GM18499 (cell line): ENCODE measurements around the gene MBD2.
"Not testable (repeated sequence)": the region's sequence is repeated elsewhere in the genome, so short reads cannot be mapped to it uniquely, and the experiment has no call there.

ENCODE experiments used
- ATAC-seq: cut with Tn5 transposase; IDR thresholded peaks from one replicate; pipeline ENCODE4 v1.9.1; 2021; ENCODE audit warnings: moderate number of reproducible peaks; ENCODE audit not compliant: insufficient read depth, unreplicated experiment

The MBD2 gene

GRCh38 chr18:54238173-54238936 is 13.9 kb upstream of the MBD2 start:
- no peak for ATAC-seq

- no peak for ATAC-seq
These were observed 11.4 kb upstream of the MBD2 start for GRCh38 chr18:54235871-54236270.

- ATAC-seq: no peak
These were observed 9.3 kb upstream of the MBD2 start for GRCh38 chr18:54233747-54234146.

GRCh38 chr18:54233228-54233625 is 8.8 kb upstream of the MBD2 start:
- no peak for ATAC-seq

- ATAC-seq: no peak
These were observed 8.2 kb upstream of the MBD2 start for GRCh38 chr18:54232485-54233227.

- ATAC-seq: no peak
These were observed 5.1 kb upstream of the MBD2 start for GRCh38 chr18:54229421-54230059.

- no peak for ATAC-seq
These were observed 3.9 kb upstream of the MBD2 start for GRCh38 chr18:54228364-54228763.

GRCh38 chr18:54223568-54224241 is 764 bp downstream of the MBD2 start:
- ATAC-seq: peak; percentile 8

- ATAC-seq: peak; percentile 33
These were observed 1.4 kb downstream of the MBD2 start for GRCh38 chr18:54222922-54223567.

DNA sequence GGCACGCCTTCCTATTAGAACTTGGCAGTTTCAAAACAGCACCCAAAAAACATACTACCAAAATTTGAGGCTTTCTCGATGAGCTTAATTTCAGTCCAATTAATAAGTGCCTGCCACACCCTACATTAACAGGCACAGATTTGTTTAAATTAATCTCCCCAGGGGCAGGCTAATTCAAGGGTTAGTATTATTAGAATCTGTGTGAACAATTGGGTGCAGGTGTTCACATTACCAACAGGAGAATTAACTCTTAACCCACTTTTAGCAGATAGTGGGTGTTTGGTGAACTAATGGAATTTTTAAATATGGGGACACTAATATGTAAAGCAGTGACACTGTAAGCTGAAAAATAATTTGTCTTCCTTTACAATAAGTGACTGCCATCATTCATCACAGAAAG is 4.1 kb downstream of the MBD2 start:
- no peak for ATAC-seq

GRCh38 chr18:54218803-54219202 is 5.7 kb downstream of the MBD2 start:
- not testable (repeated sequence) for ATAC-seq

GRCh38 chr18:54218299-54218698 is 6.2 kb downstream of the MBD2 start:
- ATAC-seq: no peak

DNA sequence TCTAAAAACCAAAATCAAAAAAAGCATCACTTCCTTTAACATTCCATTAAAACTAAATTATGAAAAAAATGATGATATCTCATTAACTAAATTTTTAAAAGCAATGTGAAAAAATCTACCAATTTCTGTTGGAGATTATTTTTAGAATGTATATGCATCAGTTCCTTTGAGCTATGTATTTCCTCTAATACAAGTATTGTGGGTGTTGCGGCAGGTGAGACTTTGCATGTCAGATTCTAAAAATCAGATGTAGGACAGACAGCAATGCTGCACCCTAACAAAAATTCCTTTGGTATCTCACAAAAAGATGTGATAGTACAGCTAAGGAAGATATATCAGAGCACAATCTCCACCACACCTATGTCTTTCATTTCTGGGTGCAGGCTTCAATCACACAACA is 6.8 kb downstream of the MBD2 start:
- no peak for ATAC-seq

DNA sequence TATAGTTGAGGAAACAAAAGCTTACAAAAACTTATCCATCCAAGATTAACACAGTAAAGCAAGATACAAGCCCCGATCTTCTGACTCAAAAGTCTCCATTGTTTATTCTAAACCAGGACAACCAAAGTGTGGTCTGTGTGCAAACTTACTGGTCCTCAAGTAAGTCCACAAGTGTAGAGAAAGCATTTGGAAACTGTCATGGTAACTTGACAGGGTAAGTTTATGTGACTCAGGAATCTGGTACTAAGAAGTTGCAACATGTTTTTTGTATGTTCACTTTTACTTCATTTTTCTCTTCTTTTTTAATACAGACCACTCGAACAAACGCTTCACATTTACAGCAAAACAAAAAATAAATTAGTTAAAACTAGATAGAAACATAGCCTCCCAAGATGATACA is 9.4 kb downstream of the MBD2 start:
- ATAC-seq: no peak

DNA sequence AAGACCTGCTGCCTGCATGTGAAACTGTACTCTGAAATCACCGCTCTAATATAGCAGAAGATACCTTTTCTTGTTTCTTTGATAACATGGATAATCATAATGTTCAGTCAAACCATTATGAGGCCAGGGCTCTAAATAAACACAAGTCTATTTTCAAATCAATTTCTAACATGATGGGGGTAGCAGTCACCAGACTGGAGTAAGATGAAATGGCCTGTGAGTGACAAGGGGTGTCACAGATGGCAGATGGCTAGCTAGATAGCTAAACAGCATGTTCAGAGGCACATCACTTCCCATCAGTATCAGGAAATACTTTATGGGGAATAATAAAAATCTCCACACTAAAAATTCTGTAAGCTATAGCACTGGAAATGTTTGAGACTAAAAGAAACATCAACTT is 14.0 kb downstream of the MBD2 start:
- peak; percentile 22 for ATAC-seq

GRCh38 chr18:54209471-54210180 is 14.8 kb downstream of the MBD2 start:
- ATAC-seq: peak; percentile 83

DNA sequence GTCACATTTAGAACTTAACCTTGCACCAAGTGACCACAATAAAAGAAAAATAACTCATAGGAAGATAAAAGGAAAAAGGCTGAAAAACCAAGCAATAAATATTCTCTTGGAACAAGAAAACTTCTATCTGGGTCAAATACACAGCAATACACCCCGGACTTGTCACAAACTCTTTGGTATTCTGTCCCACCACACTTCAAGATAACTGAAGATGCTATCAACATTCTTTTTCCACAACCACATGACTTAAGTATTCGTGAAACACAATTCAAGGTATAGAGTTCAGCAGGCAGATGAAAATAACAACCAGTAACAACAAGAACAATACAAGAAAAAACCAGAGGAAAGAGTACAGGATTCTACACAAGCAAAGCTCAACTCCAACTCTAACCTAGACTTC is 18.0 kb downstream of the MBD2 start:
- no peak for ATAC-seq

GRCh38 chr18:54205959-54206358 is 18.5 kb downstream of the MBD2 start:
- ATAC-seq: no peak

- not testable (repeated sequence) for ATAC-seq
These were observed 19.0 kb downstream of the MBD2 start for GRCh38 chr18:54205448-54205847.

- no peak for ATAC-seq
These were observed 19.6 kb downstream of the MBD2 start for GRCh38 chr18:54204883-54205282.
